Mononuclear cell (primary cell): ENCODE data around the gene DIABLO. TPM values are rescaled to one million over a fixed set of nuclear protein-coding genes. Genes with fewer than 3 reads are reported as not detected.
"Not testable (repeated sequence)": the region's sequence is repeated elsewhere in the genome, so short reads cannot be mapped to it uniquely, and the experiment has no call there.

Experiments
- H3K27me3 ChIP-seq: 2 replicates; pipeline ENCODE4 v1.6.0; 2011; ENCODE audit warnings: low read length, control low read depth; ENCODE audit not compliant: insufficient read depth
- H3K4me1 ChIP-seq: 2 replicates; pipeline ENCODE4 v1.5.1; 2011; ENCODE audit warnings: mild to moderate bottlenecking, low read length, control low read depth; ENCODE audit not compliant: insufficient read depth
- H3K4me3 ChIP-seq: 2 replicates; pipeline ENCODE4 v1.5.1; 2011; ENCODE audit warnings: mild to moderate bottlenecking, low read length, moderate library complexity
- H3K9me3 ChIP-seq: 2 replicates; pipeline ENCODE4 v1.5.1; 2011; ENCODE audit warnings: low read depth, mild to moderate bottlenecking, control low read depth, low read length
- total RNA-seq: library from RNA; depleted of rRNA; stranded (reverse); fragments of >200 nt; gene quantifications from one replicate; pipeline ENCODE4 v1.2.3, GENCODE V29; 2012

DIABLO gene
- total RNA-seq, 1 donor: 54.8 TPM

- Histone ChIP-seq H3K4me3 (no peak overlapping the region), H3K9me3 (no peaks in the 10 kb centered on the region), H3K27me3 (peaks cover 3% of the 10 kb centered on the region), H3K4me1 (peaks cover 22% of the 10 kb centered on the region)
Measured at GRCh38 chr12:122185494-122186082, 40.3 kb downstream of the DIABLO start.

- Histone ChIP-seq H3K4me3 (no peak overlapping the region), H3K4me1 (peaks cover 22% of the 10 kb centered on the region), H3K27me3 (peaks cover 3% of the 10 kb centered on the region), H3K9me3 (no peaks in the 10 kb centered on the region)
Measured at GRCh38 chr12:122185079-122185478, 40.8 kb downstream of the DIABLO start.

- Histone ChIP-seq H3K4me1 (peaks cover 22% of the 10 kb centered on the region), H3K27me3 (peaks cover 3% of the 10 kb centered on the region), H3K9me3 (no peaks in the 10 kb centered on the region), H3K4me3 (no peak overlapping the region)
Measured at GRCh38 chr12:122184517-122184916, 41.3 kb downstream of the DIABLO start.

- Histone ChIP-seq H3K4me1 (peaks cover 22% of the 10 kb centered on the region), H3K4me3 (no peak overlapping the region)
Measured at GRCh38 chr12:122183588-122183940, 42.3 kb downstream of the DIABLO start.

GRCh38 chr12:122182887-122183587 lies 42.8 kb downstream of the DIABLO start, which contains the start of gene LRRC43:
Gene LRRC43, plus strand, starts transcription at chr12:122183123. Its CDS starts 22 bp downstream, at chr12:122183145.
- Histone ChIP-seq H3K27me3 (peaks cover 3% of the 10 kb centered on the region), H3K9me3 (no peaks in the 10 kb centered on the region), H3K4me3 (peak within 1 kb of the TSS; percentile 35), H3K4me1 (peaks cover 22% of the 10 kb centered on the region)

More at GRCh38 chr12:122183588-122183940, 42.3 kb downstream of the DIABLO start:
- H3K9me3 ChIP-seq: no peaks in the 10 kb centered on the region
- peaks cover 3% of the 10 kb centered on the region for H3K27me3 ChIP-seq

- H3K4me3 ChIP-seq, H3K9me3 ChIP-seq, H3K27me3 ChIP-seq, H3K4me1 ChIP-seq: not testable (repeated sequence)
Measured at GRCh38 chr12:122176473-122176872, 49.4 kb downstream of the DIABLO start.

GRCh38 chr12:122174155-122174845 lies 51.6 kb downstream of the DIABLO start, which contains the start of gene IL31:
Gene IL31, minus strand, starts transcription at chr12:122174221. Its CDS starts 49 bp downstream, at chr12:122174172.
- Histone ChIP-seq H3K9me3 (no peaks in the 10 kb centered on the region), H3K27me3 (no peaks in the 10 kb centered on the region), H3K4me3 (no peak within 1 kb of the TSS), H3K4me1 (no peaks in the 10 kb centered on the region)

- no peaks in the 10 kb centered on the region for H3K9me3 ChIP-seq
- H3K4me3 ChIP-seq: no peak overlapping the region
- no peaks in the 10 kb centered on the region for H3K27me3 ChIP-seq
- no peaks in the 10 kb centered on the region for H3K4me1 ChIP-seq
Measured at GRCh38 chr12:122172262-122172939, 53.5 kb downstream of the DIABLO start.

- no peaks in the 10 kb centered on the region for H3K9me3 ChIP-seq
- no peaks in the 10 kb centered on the region for H3K27me3 ChIP-seq
- H3K4me1 ChIP-seq: no peaks in the 10 kb centered on the region
- H3K4me3 ChIP-seq: no peak overlapping the region
Measured at GRCh38 chr12:122171399-122171798, 54.5 kb downstream of the DIABLO start.

- Histone ChIP-seq H3K27me3 (no peaks in the 10 kb centered on the region), H3K4me1 (no peaks in the 10 kb centered on the region), H3K9me3 (no peaks in the 10 kb centered on the region), H3K4me3 (no peak overlapping the region)
Measured at GRCh38 chr12:122168492-122168891, 57.4 kb downstream of the DIABLO start.

GRCh38 chr12:122167356-122167925 lies 58.4 kb downstream of the DIABLO start:
- H3K4me1 ChIP-seq: peaks cover 1% of the 10 kb centered on the region
- no peaks in the 10 kb centered on the region for H3K9me3 ChIP-seq
- no peaks in the 10 kb centered on the region for H3K27me3 ChIP-seq
- H3K4me3 ChIP-seq: no peak overlapping the region

- peaks cover 7% of the 10 kb centered on the region for H3K4me1 ChIP-seq
- H3K9me3 ChIP-seq: no peaks in the 10 kb centered on the region
- H3K4me3 ChIP-seq: no peak overlapping the region
- H3K27me3 ChIP-seq: no peaks in the 10 kb centered on the region
Measured at GRCh38 chr12:122166422-122167349, 59.2 kb downstream of the DIABLO start.

- no peaks in the 10 kb centered on the region for H3K27me3 ChIP-seq
- H3K4me3 ChIP-seq: no peak overlapping the region
- H3K4me1 ChIP-seq: peaks cover 7% of the 10 kb centered on the region
- H3K9me3 ChIP-seq: no peaks in the 10 kb centered on the region
Measured at GRCh38 chr12:122162976-122163375, 62.9 kb downstream of the DIABLO start.

GRCh38 chr12:122161682-122162081 lies 64.2 kb downstream of the DIABLO start:
- H3K9me3 ChIP-seq: no peaks in the 10 kb centered on the region
- no peak overlapping the region for H3K4me3 ChIP-seq
- H3K27me3 ChIP-seq: no peaks in the 10 kb centered on the region
- peaks cover 7% of the 10 kb centered on the region for H3K4me1 ChIP-seq
